ENCODE data around the gene ST3GAL4. TPM values are rescaled to one million over a fixed set of nuclear protein-coding genes. Genes with fewer than 3 reads are reported as not detected.

The ST3GAL4 gene
- total and polyA plus RNA-seq, 9 of the 15 experiments (the other 6 are each of a cell fraction or from before 2014, with no cell fraction given) = 0.27 to 22.9 (median 10.5) TPM

- TF ChIP-seq TRIM25 (IDR thresholded peaks at IDR 0.05; ENCODE audit: borderline replicate concordance) (no peak), CTCFL (IDR thresholded peaks at IDR 0.05; ENCODE audit: borderline replicate concordance, insufficient read depth, low read depth, low read length, poor library complexity, severe bottlenecking) (peak; percentile 52), ZNF655 (CRISPR knock-in tag; IDR thresholded peaks at IDR 0.05) (no peak), RBM14 (IDR thresholded peaks at IDR 0.05; ENCODE audit: borderline replicate concordance, insufficient read depth, low read depth, low read length) (no peak), BRD9 (IDR thresholded peaks at IDR 0.05; ENCODE audit: low read depth, partially characterized antibody) (no peak), NONO (IDR thresholded peaks at IDR 0.05; ENCODE audit: low read depth in 2 of 2, low read length in 1 of 2) (no peak), KLF1 (tag; IDR thresholded peaks at IDR 0.05) (no peak), KDM5B (IDR thresholded peaks at IDR 0.05; ENCODE audit: insufficient replicate concordance, low read depth, low read length) (peak; percentile 60), NFE2L1 (tag; IDR thresholded peaks at IDR 0.05; ENCODE audit: borderline replicate concordance, low read depth) (no peak), ADNP (tag; IDR thresholded peaks at IDR 0.05) (no peak), MXD1 (CRISPR knock-in tag; IDR thresholded peaks at IDR 0.05; ENCODE audit: borderline replicate concordance, poor library complexity, severe bottlenecking) (no peak), TFAP4 (CRISPR knock-in tag; IDR thresholded peaks at IDR 0.05; ENCODE audit: borderline replicate concordance) (no peak), CSDE1 (IDR thresholded peaks at IDR 0.05) (no peak), ZNF551 (CRISPR knock-in tag; IDR thresholded peaks at IDR 0.05) (no peak), SIN3A (IDR thresholded peaks at IDR 0.05; ENCODE audit: borderline replicate concordance in 2 of 2, control insufficient read depth in 1 of 2, low read depth in 2 of 2, low read length in 2 of 2) (peak in 1 of 2 experiments; percentile 37; a peak in 1 of 4 replicates), GATAD2B (IDR thresholded peaks at IDR 0.05; ENCODE audit: borderline replicate concordance) (peak; percentile 66; the same call in 1 of the 2 replicates)
These were observed at the start of gene ST3GAL4 (continued) for GRCh38 chr11:126355324-126355925.

Measured in K562 (cell line).